SK-N-SH treated with all-trans-retinoic acid at 6 μM for 48 hours (cell line): ENCODE measurements around the gene FAN1.

Experiments used
- CSDC2 ChIP-seq: fragments of 250-450 bp; sonication (Bioruptor Pico); IDR thresholded peaks from 2 replicates; pipeline ENCODE4 v1.5.0; 2020; ENCODE audit warnings: mild to moderate bottlenecking, moderate library complexity
- SNAI2 ChIP-seq: fragments of 250-450 bp; sonication (Bioruptor Pico); IDR thresholded peaks from 2 replicates; pipeline ENCODE4 v1.5.0; 2020; ENCODE audit warnings: mild to moderate bottlenecking, moderate library complexity
- ZNF565 ChIP-seq: fragments of 450-650 bp; formaldehyde crosslinking; conservative IDR thresholded peaks from 2 replicates; pipeline ENCODE4 v1.5.0; 2020; ENCODE audit warnings: low read depth, mild to moderate bottlenecking, moderate library complexity

DNA sequence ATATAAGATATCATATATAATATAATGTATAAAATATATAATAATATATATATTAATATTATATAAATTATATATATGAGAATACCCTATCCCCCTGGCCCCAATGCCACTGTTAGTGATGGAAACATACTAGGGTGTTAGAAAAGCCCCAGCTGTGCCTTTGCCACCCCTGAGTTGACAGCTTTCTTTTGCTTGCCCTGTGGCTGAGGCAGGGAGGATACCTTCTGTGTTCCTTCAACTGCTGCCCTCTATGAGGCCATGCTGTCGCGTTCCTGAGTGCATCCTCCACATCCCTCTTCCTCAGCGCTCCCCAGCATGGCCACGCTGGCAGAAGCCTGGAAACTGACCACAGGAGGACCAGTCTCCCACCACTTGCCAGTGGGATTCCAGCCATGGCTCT is 26.3 kb downstream of the FAN1 start:
- TF ChIP-seq ZNF565 (CRISPR knock-in tag) (no peak), CSDC2 (CRISPR knock-in tag) (no peak), SNAI2 (CRISPR knock-in tag) (no peak)
